ENCODE results near the gene PTPRD. TPM values are rescaled to one million over a fixed set of nuclear protein-coding genes. Genes with fewer than 3 reads are reported as not detected.

Gene PTPRD
- total and polyA plus RNA-seq, 2 donors (not counting 1 experiment from before 2014, with no cell fraction given) = 0.35 to 4.8 TPM

- Histone ChIP-seq H3K27me3 (ENCODE audit: control insufficient read depth, insufficient read depth, low read length) (no peaks in the 10 kb centered on the region), H3K9me3 (ENCODE audit: control insufficient read depth, insufficient read depth, low read depth, low read length) (no peaks in the 10 kb centered on the region), H3K79me2 (ENCODE audit: control insufficient read depth, insufficient read depth, low read length) (no peaks in the 10 kb centered on the region), H3K4me1 (ENCODE audit: control insufficient read depth, extremely low read depth, insufficient read depth, low read length) (no peaks in the 10 kb centered on the region), H4K20me1 (ENCODE audit: control insufficient read depth, extremely low read depth, insufficient read depth, low read length) (no peaks in the 10 kb centered on the region), H3K9ac (ENCODE audit: insufficient read depth, low read length) (no peak overlapping the region), H3K4me3 (replicated peaks in 1 of 4; ENCODE audit: control extremely low read depth in 1 of 4, insufficient read depth in 1 of 4, low read depth in 3 of 4, low read length in 4 of 4) (no peak overlapping the region), H2AFZ (ENCODE audit: low read length) (no peak overlapping the region), H3K36me3 (ENCODE audit: control insufficient read depth, insufficient read depth, low read length) (no peaks in the 10 kb centered on the region), H3K4me2 (ENCODE audit: extremely low read depth, insufficient read depth, low read length) (no peak overlapping the region), H3K27ac (ENCODE audit: insufficient read depth, low read length) (no peak overlapping the region)
- no peak for DNase-seq (ENCODE audit: low read depth in 2 of 2)
- TF ChIP-seq EZH2 (IDR thresholded peaks at IDR 0.05; ENCODE audit: low read length, missing control alignments) (no peak), CTCF (conservative IDR thresholded peaks at IDR 0.05 in 1 of 2, IDR thresholded peaks at IDR 0.05 in 1 of 2; ENCODE audit: low read depth in 1 of 2, low read length in 2 of 2) (no peak)
These were observed 2063.6 kb downstream of the PTPRD start for GRCh38 chr9:8549214-8549613.

GRCh38 chr9:8543219-8543618, 2069.6 kb downstream of the PTPRD start:
- Histone ChIP-seq H3K79me2 (ENCODE audit: control insufficient read depth, insufficient read depth, low read length) (no peaks in the 10 kb centered on the region), H3K4me2 (ENCODE audit: extremely low read depth, insufficient read depth, low read length) (no peak overlapping the region), H3K9ac (ENCODE audit: insufficient read depth, low read length) (no peak overlapping the region), H4K20me1 (ENCODE audit: control insufficient read depth, extremely low read depth, insufficient read depth, low read length) (no peaks in the 10 kb centered on the region), H3K4me3 (replicated peaks in 1 of 4; ENCODE audit: control extremely low read depth in 1 of 4, insufficient read depth in 1 of 4, low read depth in 3 of 4, low read length in 4 of 4) (no peak overlapping the region), H3K9me3 (ENCODE audit: control insufficient read depth, insufficient read depth, low read depth, low read length) (no peaks in the 10 kb centered on the region), H3K36me3 (ENCODE audit: control insufficient read depth, insufficient read depth, low read length) (no peaks in the 10 kb centered on the region), H2AFZ (ENCODE audit: low read length) (no peak overlapping the region), H3K27ac (ENCODE audit: insufficient read depth, low read length) (no peak overlapping the region), H3K27me3 (ENCODE audit: control insufficient read depth, insufficient read depth, low read length) (no peaks in the 10 kb centered on the region), H3K4me1 (ENCODE audit: control insufficient read depth, extremely low read depth, insufficient read depth, low read length) (no peaks in the 10 kb centered on the region)
- TF ChIP-seq EZH2 (IDR thresholded peaks at IDR 0.05; ENCODE audit: low read length, missing control alignments) (no peak), CTCF (conservative IDR thresholded peaks at IDR 0.05 in 1 of 2, IDR thresholded peaks at IDR 0.05 in 1 of 2; ENCODE audit: low read depth in 1 of 2, low read length in 2 of 2) (no peak)
- no peak for DNase-seq (ENCODE audit: low read depth in 2 of 2)

GRCh38 chr9:8542537-8542936, 2070.3 kb downstream of the PTPRD start:
- no peaks in the 10 kb centered on the region for H3K9me3 ChIP-seq (ENCODE audit: control insufficient read depth, insufficient read depth, low read depth, low read length)
- no peaks in the 10 kb centered on the region for H3K4me1 ChIP-seq (ENCODE audit: control insufficient read depth, extremely low read depth, insufficient read depth, low read length)
- no peak overlapping the region for H3K4me3 ChIP-seq (replicated peaks in 1 of 4; ENCODE audit: control extremely low read depth in 1 of 4, insufficient read depth in 1 of 4, low read depth in 3 of 4, low read length in 4 of 4)
- no peaks in the 10 kb centered on the region for H3K79me2 ChIP-seq (ENCODE audit: control insufficient read depth, insufficient read depth, low read length)
- H3K9ac ChIP-seq (ENCODE audit: insufficient read depth, low read length) = no peak overlapping the region
- H3K4me2 ChIP-seq (ENCODE audit: extremely low read depth, insufficient read depth, low read length) = no peak overlapping the region
- H3K36me3 ChIP-seq (ENCODE audit: control insufficient read depth, insufficient read depth, low read length) = no peaks in the 10 kb centered on the region
- H2AFZ ChIP-seq (ENCODE audit: low read length) = no peak overlapping the region
- no peaks in the 10 kb centered on the region for H4K20me1 ChIP-seq (ENCODE audit: control insufficient read depth, extremely low read depth, insufficient read depth, low read length)
- no peak for DNase-seq (ENCODE audit: low read depth in 2 of 2)
- H3K27me3 ChIP-seq (ENCODE audit: control insufficient read depth, insufficient read depth, low read length) = no peaks in the 10 kb centered on the region
- H3K27ac ChIP-seq (ENCODE audit: insufficient read depth, low read length) = no peak overlapping the region
- no peak for TF ChIP-seq EZH2 (IDR thresholded peaks at IDR 0.05; ENCODE audit: low read length, missing control alignments)
- no peak for TF ChIP-seq CTCF (conservative IDR thresholded peaks at IDR 0.05 in 1 of 2, IDR thresholded peaks at IDR 0.05 in 1 of 2; ENCODE audit: low read depth in 1 of 2, low read length in 2 of 2)

All from fibroblast of lung (primary cell).